ENCODE results near the gene CADPS2.

DNA sequence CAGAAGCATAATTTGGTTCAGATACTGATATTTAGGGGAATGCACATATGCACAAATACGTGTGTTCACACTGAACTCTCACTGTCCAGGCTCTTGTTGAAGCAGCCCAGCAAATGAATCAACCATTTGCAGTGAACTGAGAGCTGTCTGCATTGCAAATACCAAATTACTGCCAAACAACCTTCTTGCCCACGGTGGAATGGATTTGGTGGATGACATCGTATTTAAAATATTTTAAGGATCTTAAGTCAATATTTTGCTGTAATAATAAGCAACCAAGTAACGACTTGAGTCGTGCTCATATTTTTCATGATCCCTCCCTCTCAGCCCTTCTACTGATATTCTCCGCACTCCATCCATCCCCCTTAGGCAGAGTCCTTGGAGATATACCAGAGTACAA is 473.8 kb downstream of the CADPS2 start:
- TF ChIP-seq CTCF (IDR thresholded peaks at IDR 0.05) (no peak), EZH2 (IDR thresholded peaks at IDR 0.05; ENCODE audit: borderline replicate concordance, insufficient read depth, low read depth, low read length, poor library complexity, severe bottlenecking) (no peak)
